Uterine smooth muscle cell (primary cell): ENCODE measurements around the gene MAP2. TPM values are rescaled to one million over a fixed set of nuclear protein-coding genes. Genes with fewer than 3 reads are reported as not detected.

Experiments
- total RNA-seq: library from RNA; depleted of rRNA; stranded (reverse); fragments of >200 nt; gene quantifications from 2 replicates; pipeline ENCODE4 v1.2.3, GENCODE V29; 2014

The MAP2 gene
- 2.4 and 13.4 TPM in 2 replicates for total RNA-seq

GRCh38 chr2:209423562-209424198 is at the start of gene MAP2:
MAP2 (plus strand) TSS chr2:209424047; CDS start chr2:209653171, 229,124 bp downstream.

GRCh38 chr2:209771474-209772289 is 347.8 kb downstream of the MAP2 start, which contains the start of gene UNC80:
UNC80 (plus strand) TSS chr2:209771832; CDS start chr2:209772073, 241 bp downstream.

